K562 (cell line): ENCODE measurements around the gene TNFRSF19.
"Not testable (repeated sequence)": the region's sequence is repeated elsewhere in the genome, so short reads cannot be mapped to it uniquely, and the experiment has no call there.

Source experiments
- BMI1 ChIP-seq: fragments of 150-350 bp; IDR thresholded peaks from 2 replicates; pipeline ENCODE4 v1.6.1; 2014; ENCODE audit warnings: low read length
- CEBPB ChIP-seq: fragments of 450-650 bp; IDR thresholded peaks from 2 replicates; pipeline ENCODE4 v1.6.1; 2016; ENCODE audit warnings: missing genetic modification characterization, missing compliant biosample characterization
- EZH2 ChIP-seq: IDR thresholded peaks from 2 replicates; pipeline ENCODE4 v1.6.1; 2012; ENCODE audit warnings: low read depth, mild to moderate bottlenecking, inconsistent platforms, low read length, borderline replicate concordance
- IRF1 ChIP-seq: sonication (generic); formaldehyde crosslinking; IDR thresholded peaks from 2 replicates; pipeline ENCODE4 v1.8.0; 2022; ENCODE audit warnings: missing genetic modification reagents, mild to moderate bottlenecking, borderline replicate concordance
- JUN ChIP-seq, 2 experiments: sonication (generic) in 1 of 2; formaldehyde crosslinking in 1 of 2; IDR thresholded peaks; 2 replicates each; pipeline versions ENCODE4 v1.6.1 to v1.8.0; 2012 to 2022; ENCODE audit warnings: borderline replicate concordance in 2 of 2, mild to moderate bottlenecking in 2 of 2, improper control_type of control experiment in 1 of 2, low read depth in 1 of 2, low read length in 1 of 2, missing genetic modification reagents in 1 of 2
- L3MBTL2 ChIP-seq: fragments of 450-650 bp; IDR thresholded peaks from 2 replicates; pipeline ENCODE4 v1.6.1; 2016; ENCODE audit warnings: mild to moderate bottlenecking, moderate library complexity
- ZNF274 ChIP-seq: IDR thresholded peaks from 2 replicates; pipeline ENCODE4 v1.6.1; 2011; ENCODE audit warnings: low read depth, mild to moderate bottlenecking, low read length, moderate library complexity, borderline replicate concordance

DNA sequence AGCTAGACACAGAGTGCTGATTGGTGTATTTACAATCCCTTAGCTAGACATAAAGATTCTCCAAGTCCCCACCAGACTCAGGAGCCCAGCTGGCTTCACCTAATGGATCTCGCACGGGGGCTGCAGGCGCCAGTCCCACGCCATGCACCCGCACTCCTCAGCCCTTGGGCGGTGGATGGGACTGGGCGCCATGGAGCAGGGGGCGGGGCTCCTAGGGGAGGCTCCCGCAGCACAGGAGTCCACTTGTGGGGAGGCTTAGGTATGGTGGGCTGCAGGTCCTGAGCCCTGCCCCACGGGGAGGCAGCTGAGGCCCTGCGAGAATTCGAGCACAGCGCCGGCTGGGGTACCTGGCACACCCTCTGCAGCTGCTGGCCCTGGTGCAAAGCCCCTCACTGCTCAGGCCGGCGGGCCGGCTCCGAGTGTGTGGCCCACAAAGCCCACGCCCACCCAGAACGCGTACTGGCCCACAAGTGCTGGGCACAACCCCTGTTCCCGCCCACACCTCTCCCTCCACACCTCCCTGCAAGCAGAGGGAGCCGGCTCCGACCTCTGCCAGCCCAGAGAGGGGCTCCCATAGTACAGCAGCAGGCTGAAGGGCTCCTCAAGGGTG is 107.6 kb downstream of the TNFRSF19 start:
- TF ChIP-seq BMI1; ZNF274; IRF1 (CRISPR knock-in tag); EZH2; CEBPB (tag); JUN (IDR thresholded peaks at IDR 0.05; ENCODE audit: borderline replicate concordance, low read depth, low read length); JUN (CRISPR knock-in tag; IDR thresholded peaks at IDR 0.05; ENCODE audit: borderline replicate concordance); L3MBTL2: not testable (repeated sequence)
